GM21786 (cell line): Measurements from ENCODE around the gene RAD51B.
"Not testable (repeated sequence)": the region's sequence is repeated elsewhere in the genome, so short reads cannot be mapped to it uniquely, and the experiment has no call there.

Experiments used
- ATAC-seq: cut with Tn5 transposase; IDR thresholded peaks from one replicate; pipeline ENCODE4 v1.9.1; 2021; ENCODE audit not compliant: unreplicated experiment

The RAD51B gene

DNA sequence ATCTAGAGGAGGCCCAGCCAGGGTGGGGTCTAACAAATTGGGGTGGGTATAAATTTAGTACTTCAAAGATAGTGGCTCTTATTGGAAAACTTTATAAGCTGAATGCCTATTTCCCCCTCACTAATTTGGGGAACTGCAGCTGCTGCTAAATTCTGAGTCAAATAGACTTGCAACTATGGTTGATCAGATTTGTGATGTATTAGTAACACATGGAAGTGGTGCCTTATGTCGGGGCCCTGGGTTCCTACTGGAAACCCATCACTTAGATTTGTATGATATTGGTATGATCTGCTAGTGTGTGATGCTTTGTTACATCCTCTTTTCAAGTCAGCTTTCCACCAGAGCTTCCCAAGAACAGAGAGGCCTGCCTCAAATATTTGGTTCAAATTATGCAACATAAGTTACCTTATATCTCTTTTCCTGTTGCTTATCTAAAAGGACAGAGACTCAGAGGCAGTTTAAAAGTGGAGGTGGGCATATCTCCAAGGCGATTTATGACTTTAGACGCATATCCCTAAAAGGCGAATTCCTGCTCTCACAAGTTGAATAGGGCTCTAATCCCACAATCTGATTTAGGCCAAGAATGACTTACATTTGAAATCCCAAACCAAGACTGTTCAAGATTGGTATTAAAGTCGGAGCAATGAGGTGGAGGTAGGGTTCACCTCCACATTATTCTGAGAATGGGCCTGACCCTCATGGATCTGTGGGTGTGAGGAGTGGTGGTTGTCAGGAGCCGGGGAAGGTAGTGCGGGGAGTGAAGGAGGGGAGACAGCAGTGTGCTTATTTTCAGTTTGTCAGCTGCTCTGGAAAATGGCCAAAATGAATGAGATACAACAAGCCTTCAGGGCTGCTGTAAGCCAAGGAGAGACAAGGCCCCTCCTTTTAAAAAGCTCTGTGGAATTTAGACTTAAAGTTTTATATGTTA lies 425.8 kb downstream of the RAD51B start:
- ATAC-seq: no peak

DNA sequence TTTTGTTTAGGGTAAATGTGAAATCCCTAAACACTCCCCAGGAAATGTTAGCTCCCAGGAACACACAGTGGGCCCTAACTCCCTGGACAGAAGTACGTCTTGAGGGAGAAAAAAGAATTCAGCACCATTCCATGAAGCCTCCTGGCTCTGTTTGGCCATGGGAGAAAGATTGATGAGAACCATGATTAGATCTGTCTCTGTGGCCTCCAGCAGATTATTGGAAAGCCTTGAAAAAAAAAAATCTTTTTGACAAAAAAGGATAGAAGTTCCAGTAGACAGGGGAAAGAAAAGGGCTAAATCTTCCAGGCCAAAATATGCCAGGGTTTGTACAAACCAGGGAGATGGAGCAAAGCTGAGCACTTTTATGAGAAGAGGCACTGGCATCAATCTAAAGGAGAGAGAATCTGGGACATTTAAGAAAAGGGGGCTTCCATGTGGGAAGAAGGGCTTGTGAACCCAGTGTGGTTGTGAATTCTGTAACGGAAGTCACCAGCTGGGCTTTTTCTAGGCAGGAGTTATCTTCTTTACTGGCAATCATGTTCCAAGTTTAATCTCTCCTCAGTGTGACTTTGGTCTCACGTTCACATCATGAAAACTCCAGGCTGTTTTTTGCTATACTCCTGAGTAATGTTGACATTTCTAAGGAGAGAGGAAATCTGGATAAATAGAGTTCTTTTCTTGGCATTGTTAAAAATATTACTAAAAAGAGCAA lies 426.7 kb downstream of the RAD51B start:
- no peak for ATAC-seq

DNA sequence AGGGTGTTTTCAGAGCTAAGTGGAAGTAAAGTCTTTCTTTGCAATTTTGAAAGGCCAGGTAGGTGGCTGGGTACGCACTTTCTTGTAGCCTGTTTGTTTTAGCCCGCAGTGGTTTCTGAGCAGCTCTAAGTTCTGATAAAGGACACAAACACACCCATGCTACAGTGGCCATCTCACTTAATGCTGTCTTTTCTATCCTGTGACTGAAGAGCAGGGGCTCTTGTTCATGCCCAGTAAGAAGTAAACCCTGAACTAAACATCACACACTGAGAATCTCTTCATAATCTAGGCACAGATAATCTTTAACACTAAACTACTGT lies 427.2 kb downstream of the RAD51B start:
- ATAC-seq: no peak

- no peak for ATAC-seq
Observed at GRCh38 chr14:68247274-68247673, 427.7 kb downstream of the RAD51B start.

DNA sequence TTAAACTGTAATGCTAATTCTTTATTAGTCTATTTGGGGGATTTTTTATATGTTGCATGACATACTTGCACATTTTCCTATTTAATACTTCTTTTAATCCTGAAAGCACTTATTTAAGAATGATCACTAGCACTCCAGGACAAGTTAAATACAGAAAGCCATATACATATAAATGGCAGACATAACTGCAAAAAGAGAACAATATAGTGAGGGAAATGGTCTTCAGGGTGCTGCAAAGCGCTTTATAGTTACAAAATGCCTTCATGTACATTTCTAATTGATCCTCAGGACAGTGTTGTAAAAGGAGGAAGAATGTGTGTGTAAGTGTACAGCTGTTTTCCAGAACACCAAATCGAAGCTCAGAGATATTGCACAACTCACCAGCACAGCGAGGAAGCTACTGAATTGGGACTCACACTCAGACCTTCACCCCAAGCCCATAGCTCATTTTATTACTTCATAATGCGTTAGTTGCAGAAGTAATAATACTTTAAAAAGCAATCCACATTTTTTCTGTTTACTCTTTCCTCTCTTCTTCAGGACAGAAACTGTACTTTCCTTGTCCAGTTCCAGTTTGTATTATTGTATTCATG lies 428.2 kb downstream of the RAD51B start:
- no peak for ATAC-seq

DNA sequence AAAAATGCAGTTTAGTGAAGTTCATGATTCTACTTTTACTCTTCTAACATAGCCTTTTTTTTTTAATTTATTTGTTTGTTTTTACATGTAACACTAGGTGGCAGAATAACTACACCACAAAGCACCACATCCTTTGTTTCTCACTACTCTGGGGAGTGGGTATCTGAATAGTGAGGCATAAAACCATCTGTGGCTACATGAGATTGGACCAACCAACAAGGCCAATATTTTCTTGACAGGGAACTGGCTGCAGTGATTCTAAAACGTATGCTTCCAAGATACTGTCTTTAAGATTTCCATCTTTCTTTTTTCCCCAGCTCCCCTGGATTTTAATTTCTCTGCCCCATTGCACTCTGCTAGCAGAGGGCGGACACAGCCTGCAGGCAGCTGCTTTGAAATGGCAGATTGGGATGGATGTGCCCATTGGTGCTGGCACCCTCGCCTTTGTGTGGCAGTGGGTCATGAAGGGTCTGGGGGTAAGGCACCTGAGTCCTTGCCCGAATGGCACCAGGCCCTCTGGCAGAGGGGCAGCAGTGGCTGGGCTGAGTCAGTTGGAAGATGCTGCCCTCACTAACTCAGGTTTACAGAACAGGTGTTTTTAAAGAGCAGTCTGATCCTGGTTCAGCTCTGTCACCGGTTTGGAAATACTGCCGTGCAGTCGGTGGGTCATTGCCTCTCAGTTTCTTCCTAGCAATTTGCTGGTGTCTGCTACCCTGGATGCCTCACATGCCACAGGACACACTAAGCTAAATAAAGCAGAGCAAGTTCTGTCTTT lies 429.1 kb downstream of the RAD51B start:
- ATAC-seq: no peak

DNA sequence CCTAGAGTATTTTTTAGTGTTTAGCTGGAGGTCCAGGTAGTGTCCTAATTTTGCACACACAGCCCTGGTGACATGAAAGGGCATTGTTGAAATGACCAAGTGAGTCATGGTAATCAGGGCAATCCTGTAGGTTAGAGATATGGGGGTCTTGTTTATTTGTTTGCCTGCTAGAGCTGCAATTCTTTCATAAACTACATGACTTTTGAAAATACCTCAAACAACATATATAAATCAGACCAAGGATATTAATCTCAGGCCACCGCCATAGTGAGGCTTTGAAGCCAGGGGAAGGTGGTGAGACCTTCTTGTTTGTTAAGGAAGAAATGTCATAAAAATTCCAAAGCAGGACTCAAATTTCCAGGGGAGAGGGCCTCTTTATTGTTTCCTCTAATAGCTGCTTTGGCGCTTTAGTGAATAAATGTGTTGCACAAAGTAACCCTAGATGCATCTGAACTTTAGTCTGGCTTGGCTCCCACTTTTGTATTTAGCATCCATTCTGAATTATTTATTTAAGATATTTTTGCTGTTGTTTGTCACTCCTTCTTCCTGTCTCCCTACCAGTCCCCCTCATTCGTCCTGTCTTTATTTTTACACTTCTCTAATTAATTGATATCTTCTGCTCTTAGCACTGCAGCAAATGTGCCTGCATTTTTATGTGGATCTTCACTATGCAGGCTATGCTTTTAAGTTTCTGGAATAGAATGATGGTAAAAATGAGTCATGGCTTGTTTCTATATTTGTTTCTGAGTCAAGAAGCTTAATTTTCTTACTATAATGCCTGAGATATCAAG lies 430.3 kb downstream of the RAD51B start:
- no peak for ATAC-seq

DNA sequence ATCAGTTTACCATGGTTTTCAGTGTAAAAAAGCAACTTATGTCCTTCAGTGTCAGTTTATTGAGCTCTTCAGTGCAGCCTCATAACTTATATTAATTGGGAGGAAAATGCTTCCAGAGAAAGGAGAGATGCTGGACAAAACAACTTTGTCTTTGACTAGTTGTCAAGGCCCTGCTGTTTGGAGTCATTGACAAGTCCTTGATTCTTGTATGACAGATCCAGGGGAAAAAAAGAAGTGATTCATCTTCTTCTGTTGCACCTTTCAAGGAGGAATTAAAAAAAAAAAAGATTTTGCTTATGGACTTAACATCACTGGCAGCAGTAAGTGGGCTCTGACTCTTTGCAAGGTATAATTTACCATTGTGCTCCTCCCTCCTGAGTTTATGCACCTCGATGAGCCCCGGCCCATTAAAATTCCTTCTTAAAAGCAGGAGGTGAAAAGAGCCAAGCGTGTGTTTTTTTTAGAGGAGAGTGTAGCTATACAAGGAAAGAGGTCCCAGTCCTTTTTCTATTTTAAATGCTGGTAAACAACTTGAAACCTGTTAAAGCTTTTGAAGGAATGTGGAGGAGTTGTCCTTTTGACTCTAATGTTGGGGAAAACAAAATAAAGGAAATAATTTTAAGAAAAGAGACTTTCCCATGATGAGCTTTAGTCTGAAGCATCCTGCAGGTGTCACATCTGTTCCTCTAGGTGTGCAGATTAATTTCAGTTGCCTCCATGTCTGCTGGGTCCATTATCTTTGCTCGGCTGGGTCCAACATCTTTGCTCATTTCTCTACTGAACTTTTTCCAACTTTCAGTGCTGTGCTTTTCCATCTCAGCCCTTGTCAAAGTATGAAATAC lies 431.6 kb downstream of the RAD51B start:
- no peak for ATAC-seq

DNA sequence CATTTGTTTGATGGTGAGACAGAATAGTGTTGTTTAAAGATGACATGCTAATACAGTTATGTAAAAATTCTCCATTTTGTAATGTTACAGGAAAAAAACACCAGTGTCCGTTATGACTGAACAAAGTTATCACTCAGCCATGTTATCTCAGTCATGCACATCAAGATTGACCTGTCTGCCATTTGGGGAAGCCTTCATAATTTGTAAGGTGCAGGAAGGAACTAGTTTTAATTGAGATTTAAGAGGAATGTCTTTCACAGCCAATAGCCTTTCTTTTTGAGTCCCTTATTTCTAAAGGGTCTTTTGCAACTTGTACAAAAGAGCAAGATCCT lies 432.2 kb downstream of the RAD51B start:
- no peak for ATAC-seq

GRCh38 chr14:68253160-68253780 lies 433.7 kb downstream of the RAD51B start:
- no peak for ATAC-seq

DNA sequence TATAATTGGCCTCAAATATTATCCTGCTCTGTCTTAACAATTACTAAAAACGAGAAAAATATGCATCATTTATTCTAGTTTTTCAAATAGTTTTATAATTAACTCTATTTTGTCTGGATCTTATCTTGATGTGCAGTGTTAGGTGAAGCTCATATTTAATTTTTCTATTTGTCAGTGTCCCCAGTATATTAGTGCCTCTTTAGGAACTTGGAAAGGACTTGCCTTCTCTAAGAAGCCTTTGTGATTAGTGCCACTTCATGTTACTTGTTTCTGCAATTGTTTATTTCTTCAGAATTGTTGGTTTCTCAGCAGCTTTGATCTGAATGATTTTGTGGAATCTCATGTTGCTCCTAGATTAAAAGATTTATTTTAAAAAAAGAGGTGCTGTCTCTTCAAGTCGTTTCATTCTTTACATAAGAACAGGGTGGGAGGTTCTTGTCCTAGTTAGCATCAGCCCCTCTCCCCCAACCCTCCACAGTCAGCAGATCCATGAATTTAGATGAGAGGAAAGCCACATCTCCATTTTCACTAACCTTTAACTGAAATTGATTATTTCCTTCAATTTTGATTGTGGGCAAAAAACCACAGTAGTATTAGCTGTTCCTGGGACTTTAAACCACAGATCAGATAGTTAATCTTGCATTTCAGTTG lies 434.4 kb downstream of the RAD51B start:
- ATAC-seq: no peak

- ATAC-seq: no peak
Observed at GRCh38 chr14:68254669-68255527, 435.3 kb downstream of the RAD51B start.

DNA sequence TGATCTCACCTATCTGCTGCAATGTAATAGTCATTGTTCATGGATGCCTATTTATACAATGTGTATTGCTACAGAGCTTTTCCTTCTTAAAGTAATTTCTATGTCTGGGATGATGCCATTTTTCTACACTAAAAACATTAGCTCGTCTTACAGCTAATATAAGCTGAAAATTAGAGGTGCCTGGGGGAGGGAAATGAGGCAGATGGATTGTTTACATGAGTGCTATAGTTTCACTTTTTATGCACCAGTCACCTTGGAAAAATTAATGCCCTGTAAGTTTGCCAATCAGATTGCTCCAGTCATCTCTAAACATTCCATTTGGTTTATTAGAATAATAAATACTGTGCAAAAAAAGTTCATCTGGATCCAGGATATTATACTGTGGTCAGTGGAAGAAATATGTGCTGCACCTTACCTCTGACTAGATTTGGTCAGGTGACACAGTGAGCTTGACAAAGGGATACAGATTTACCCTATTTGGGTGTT lies 436.2 kb downstream of the RAD51B start:
- no peak for ATAC-seq

DNA sequence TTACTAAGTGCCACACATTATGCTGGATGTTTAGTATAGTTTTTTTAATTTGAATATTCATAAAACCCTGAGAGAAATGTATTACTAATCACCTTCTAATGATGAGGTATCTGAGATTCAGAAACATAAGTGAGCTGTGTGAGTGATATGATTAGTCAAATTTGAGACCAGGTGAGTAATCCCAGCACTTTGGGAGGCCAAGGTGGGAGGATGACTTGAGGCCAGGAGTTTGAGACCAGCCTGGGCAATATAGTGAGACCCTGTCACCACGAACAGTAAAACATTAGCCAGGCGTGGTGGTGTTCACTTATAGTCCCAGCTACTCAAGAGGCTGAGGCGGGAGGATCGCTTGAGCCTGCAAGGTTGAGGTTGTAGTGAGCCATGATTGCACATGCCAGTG lies 438.4 kb downstream of the RAD51B start:
- no peak for ATAC-seq

GRCh38 chr14:68258995-68259394 lies 439.4 kb downstream of the RAD51B start:
- not testable (repeated sequence) for ATAC-seq

- no peak for ATAC-seq
Observed at GRCh38 chr14:68260121-68260520, 440.5 kb downstream of the RAD51B start.

GRCh38 chr14:68261092-68261842 lies 441.7 kb downstream of the RAD51B start:
- no peak for ATAC-seq
